Measurements from ENCODE around the gene IL25.
A peak's percentile ranks its signal among the peaks of the same experiment; 100 is the strongest.

Gene IL25

DNA sequence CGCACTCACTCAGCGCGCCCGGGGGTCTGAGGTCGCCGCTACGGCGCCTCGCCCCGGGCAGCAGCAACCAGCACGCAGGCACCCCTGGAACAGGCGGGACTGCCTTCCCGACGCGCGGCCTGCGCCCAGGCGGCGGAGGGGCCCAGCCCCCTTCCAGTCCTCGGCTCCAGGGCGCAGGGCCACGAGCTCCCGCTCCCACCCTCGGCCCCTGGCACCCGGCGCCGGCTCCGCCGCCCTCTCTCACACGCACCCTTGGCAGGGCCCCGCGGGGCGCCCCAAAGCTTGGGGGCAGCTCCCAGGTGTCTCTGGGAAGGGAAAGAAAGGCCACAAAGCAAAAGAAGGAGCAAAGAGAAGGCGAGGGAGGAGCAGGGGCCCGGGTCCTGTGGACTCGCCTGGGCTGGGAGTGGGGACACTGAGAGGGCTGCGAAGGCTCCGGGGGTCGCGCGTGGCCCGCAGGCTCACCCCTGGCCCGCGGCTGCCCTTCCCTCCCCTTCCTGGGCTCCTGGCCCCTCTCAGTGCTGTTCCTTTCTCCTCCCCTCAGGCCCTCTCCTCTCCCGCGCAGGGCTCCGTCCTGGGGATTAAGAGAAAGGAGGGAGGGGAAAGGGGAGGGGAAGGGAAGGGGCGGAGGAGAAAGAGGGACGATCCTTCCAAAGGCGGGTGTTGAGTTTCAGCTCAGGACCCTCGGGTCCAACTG, 6.7 kb upstream of the IL25 start:
- DNase-seq (ENCODE audit: low read depth, low spot score) = no peak
- ChIA-PET POLR2A (interaction anchor here (0.7 to 2.2 kb wide), 5 partner anchors 8 to 45 kb away, joined by 3 to 11 read pairs (median 3); partner anchors contain the start of genes PABPN1 and SLC22A17), CTCF (interaction anchor here (0.7 to 12.6 kb wide), 3 partner anchors 12 to 39 kb away, joined by 4 to 153 read pairs (median 7); partner anchors contain the start of gene CMTM5)
- H3K4me3 ChIP-seq (ENCODE audit: low read depth, low read length) = peak overlapping the region; percentile 74
- TF ChIP-seq, protein P1, sequence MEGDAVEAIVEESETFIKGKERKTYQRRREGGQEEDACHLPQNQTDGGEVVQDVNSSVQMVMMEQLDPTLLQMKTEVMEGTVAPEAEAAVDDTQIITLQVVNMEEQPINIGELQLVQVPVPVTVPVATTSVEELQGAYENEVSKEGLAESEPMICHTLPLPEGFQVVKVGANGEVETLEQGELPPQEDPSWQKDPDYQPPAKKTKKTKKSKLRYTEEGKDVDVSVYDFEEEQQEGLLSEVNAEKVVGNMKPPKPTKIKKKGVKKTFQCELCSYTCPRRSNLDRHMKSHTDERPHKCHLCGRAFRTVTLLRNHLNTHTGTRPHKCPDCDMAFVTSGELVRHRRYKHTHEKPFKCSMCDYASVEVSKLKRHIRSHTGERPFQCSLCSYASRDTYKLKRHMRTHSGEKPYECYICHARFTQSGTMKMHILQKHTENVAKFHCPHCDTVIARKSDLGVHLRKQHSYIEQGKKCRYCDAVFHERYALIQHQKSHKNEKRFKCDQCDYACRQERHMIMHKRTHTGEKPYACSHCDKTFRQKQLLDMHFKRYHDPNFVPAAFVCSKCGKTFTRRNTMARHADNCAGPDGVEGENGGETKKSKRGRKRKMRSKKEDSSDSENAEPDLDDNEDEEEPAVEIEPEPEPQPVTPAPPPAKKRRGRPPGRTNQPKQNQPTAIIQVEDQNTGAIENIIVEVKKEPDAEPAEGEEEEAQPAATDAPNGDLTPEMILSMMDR (IDR thresholded peaks at IDR 0.05; ENCODE audit: insufficient read depth, low read length, missing control alignments) = no peak

DNA sequence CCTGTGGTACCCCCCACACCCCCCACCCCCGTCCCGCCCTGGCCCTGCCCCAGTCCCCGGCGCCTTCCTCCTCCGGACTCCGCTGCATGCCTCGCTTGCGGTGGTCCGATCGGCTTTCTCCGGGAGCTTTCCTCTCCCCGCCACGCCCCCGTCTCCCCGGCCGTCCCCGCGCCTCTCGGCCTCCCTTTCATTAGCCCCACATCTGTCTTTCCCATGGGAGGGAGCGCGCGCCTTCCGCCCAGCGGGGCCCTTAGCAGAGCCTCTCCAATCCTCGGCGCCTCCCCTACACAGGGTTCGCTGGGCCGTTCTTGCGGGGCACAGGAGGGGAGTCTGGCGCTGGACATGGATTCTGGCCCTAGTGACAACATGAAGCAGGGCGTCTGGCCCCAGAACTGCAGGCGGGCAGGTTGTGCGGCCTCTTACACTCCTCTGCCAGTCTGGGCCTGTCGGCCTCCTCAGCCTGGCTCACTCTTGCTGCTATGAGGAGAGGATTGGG, 6.1 kb upstream of the IL25 start:
- peak overlapping the region; percentile 74 for H3K4me3 ChIP-seq (ENCODE audit: low read depth, low read length)
- POLR2A ChIA-PET = interaction anchor here (0.7 to 2.2 kb wide), 5 partner anchors 8 to 45 kb away, joined by 3 to 11 read pairs (median 3); partner anchors contain the start of genes PABPN1 and SLC22A17
- CTCF ChIA-PET = interaction anchor here (0.7 to 12.6 kb wide), 3 partner anchors 12 to 40 kb away, joined by 4 to 153 read pairs (median 7); partner anchors contain the start of gene CMTM5
- DNase-seq (ENCODE audit: low read depth, low spot score) = no peak
- TF ChIP-seq, protein P1 (IDR thresholded peaks at IDR 0.05; ENCODE audit: insufficient read depth, low read length, missing control alignments) = no peak

DNA sequence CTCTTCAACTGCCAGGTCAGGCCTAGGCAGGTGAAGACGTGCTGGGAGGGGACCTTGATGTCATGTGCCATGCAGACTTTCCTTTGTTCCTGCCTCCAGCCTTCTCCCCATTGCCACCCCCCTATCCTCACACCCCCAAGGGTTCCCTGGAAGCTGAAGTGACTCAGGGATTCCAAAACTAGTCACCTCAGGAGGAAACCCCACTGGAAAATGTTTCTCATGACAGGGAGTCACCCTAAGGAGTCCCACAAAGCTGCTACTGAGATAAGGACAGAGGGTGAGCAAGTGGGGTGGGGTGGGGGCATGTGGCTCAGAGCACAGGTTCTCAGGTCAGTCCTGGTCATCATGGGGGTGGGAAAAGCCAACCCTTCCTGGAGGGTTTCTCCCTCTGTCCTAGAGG, 2.4 kb upstream of the IL25 start:
- no peak overlapping the region for H3K4me3 ChIP-seq (ENCODE audit: low read depth, low read length)
- ChIA-PET POLR2A (no interaction called here), CTCF (interaction anchor here (2.2 to 12.6 kb wide), 3 partner anchors 10 to 43 kb away, joined by 6 to 153 read pairs (median 14); partner anchors contain the start of gene CMTM5)
- DNase-seq (ENCODE audit: low read depth, low spot score) = no peak
- TF ChIP-seq, protein P1 (IDR thresholded peaks at IDR 0.05; ENCODE audit: insufficient read depth, low read length, missing control alignments) = no peak

DNA sequence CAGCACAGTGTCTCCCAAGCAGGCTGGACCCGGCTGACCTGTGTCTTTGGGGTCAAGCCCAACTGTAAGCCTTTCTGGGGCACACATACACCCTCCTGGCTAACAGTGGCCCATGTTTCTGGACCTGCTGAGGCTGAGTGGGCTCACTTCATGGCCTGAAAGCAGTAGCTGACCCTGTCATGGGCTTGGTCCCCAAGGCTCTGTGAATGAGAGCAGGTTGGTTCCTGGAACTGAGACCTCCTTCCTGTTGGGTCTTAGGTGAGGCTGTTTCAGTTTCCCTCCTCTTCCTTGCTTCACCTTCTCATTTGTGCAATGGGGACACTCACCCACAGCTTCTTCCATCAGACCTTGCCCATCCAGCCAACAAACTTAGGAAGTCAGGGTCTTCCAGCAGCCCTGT, 744 bp upstream of the IL25 start:
- no peak for DNase-seq (ENCODE audit: low read depth, low spot score)
- CTCF ChIA-PET = interaction anchor here (0.8 to 3.3 kb wide), 2 partner anchors 8 to 42 kb away, joined by 3 to 14 read pairs; no protein-coding TSS in a partner anchor
- H3K4me3 ChIP-seq (ENCODE audit: low read depth, low read length) = no peak overlapping the region
- TF ChIP-seq, protein P1 (IDR thresholded peaks at IDR 0.05; ENCODE audit: insufficient read depth, low read length, missing control alignments) = no peak
- POLR2A ChIA-PET = no interaction called here

DNA sequence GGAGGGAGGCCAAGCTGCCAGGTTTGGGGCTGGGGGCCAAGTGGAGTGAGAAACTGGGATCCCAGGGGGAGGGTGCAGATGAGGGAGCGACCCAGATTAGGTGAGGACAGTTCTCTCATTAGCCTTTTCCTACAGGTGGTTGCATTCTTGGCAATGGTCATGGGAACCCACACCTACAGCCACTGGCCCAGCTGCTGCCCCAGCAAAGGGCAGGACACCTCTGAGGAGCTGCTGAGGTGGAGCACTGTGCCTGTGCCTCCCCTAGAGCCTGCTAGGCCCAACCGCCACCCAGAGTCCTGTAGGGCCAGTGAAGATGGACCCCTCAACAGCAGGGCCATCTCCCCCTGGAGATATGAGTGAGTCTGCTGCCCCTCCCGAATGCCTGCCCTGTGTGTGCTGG, 432 bp downstream of the IL25 start:
- ChIA-PET POLR2A (no interaction called here), CTCF (interaction anchor here (10.9 kb wide), 1 partner anchor 45 kb away, joined by 303 read pairs; the partner anchor contains the start of gene PABPN1)
- no peak for DNase-seq (ENCODE audit: low read depth, low spot score)
- no peak overlapping the region for H3K4me3 ChIP-seq (ENCODE audit: low read depth, low read length)
- TF ChIP-seq, protein P1 (IDR thresholded peaks at IDR 0.05; ENCODE audit: insufficient read depth, low read length, missing control alignments) = no peak

Measured in AG04449 (cell line).